Measurements from ENCODE around the gene ADIG.

Gene ADIG

GRCh38 chr20:38581013-38581412 is at the start of gene ADIG:
TSS of gene ADIG (plus strand) at chr20:38581197. CDS start at chr20:38581251, 54 bp downstream.
- Mint-ChIP-seq H3K27ac (no peak within 1 kb of the TSS), H3K9me3 (no peaks in the 10 kb centered on the region), H3K27me3 (peaks cover 12% of the 10 kb centered on the region), H3K36me3 (peaks cover 4% of the 10 kb centered on the region), H3K4me3 (no peak within 1 kb of the TSS), H3K4me1 (no peaks in the 10 kb centered on the region)
- CTCF ChIA-PET: no interaction called here
- DNase-seq: no peak

GRCh38 chr20:38534756-38535155 is 46.2 kb upstream of the ADIG start:
- CTCF ChIA-PET: no interaction called here
- H3K27ac Mint-ChIP-seq: peak overlapping the region; percentile 19
- peaks cover 52% of the 10 kb centered on the region for H3K36me3 Mint-ChIP-seq

GRCh38 chr20:38536310-38536709 is 44.7 kb upstream of the ADIG start:
- peaks cover 60% of the 10 kb centered on the region for H3K36me3 Mint-ChIP-seq
- H3K4me1 Mint-ChIP-seq: peaks cover 9% of the 10 kb centered on the region
- no peak overlapping the region for H3K4me3 Mint-ChIP-seq
- DNase-seq: no peak
- no peak overlapping the region for H3K27ac Mint-ChIP-seq
- no peaks in the 10 kb centered on the region for H3K9me3 Mint-ChIP-seq
- CTCF ChIA-PET: no interaction called here
- no peaks in the 10 kb centered on the region for H3K27me3 Mint-ChIP-seq

More at GRCh38 chr20:38534756-38535155, 46.2 kb upstream of the ADIG start:
- H3K9me3 Mint-ChIP-seq: no peaks in the 10 kb centered on the region
- H3K4me3 Mint-ChIP-seq: no peak overlapping the region
- H3K27me3 Mint-ChIP-seq: no peaks in the 10 kb centered on the region
- H3K4me1 Mint-ChIP-seq: peaks cover 9% of the 10 kb centered on the region
- no peak for DNase-seq

GRCh38 chr20:38537176-38537575 is 43.8 kb upstream of the ADIG start:
- Mint-ChIP-seq H3K9me3 (no peaks in the 10 kb centered on the region), H3K27me3 (no peaks in the 10 kb centered on the region), H3K27ac (peak overlapping the region; percentile 71), H3K4me3 (no peak overlapping the region), H3K4me1 (peaks cover 9% of the 10 kb centered on the region), H3K36me3 (peaks cover 65% of the 10 kb centered on the region)
- CTCF ChIA-PET: no interaction called here
- no peak for DNase-seq

- H3K4me3 Mint-ChIP-seq: no peak overlapping the region
- CTCF ChIA-PET: interaction anchor here (1.3 kb wide), 1 partner anchor 10 kb away, joined by 3 read pairs; no protein-coding TSS in a partner anchor
- no peak overlapping the region for H3K27ac Mint-ChIP-seq
- peaks cover 66% of the 10 kb centered on the region for H3K36me3 Mint-ChIP-seq
- DNase-seq: no peak
- no peaks in the 10 kb centered on the region for H3K9me3 Mint-ChIP-seq
- H3K27me3 Mint-ChIP-seq: no peaks in the 10 kb centered on the region
- peaks cover 9% of the 10 kb centered on the region for H3K4me1 Mint-ChIP-seq
Observed at GRCh38 chr20:38538789-38539188, 42.2 kb upstream of the ADIG start.

DNA sequence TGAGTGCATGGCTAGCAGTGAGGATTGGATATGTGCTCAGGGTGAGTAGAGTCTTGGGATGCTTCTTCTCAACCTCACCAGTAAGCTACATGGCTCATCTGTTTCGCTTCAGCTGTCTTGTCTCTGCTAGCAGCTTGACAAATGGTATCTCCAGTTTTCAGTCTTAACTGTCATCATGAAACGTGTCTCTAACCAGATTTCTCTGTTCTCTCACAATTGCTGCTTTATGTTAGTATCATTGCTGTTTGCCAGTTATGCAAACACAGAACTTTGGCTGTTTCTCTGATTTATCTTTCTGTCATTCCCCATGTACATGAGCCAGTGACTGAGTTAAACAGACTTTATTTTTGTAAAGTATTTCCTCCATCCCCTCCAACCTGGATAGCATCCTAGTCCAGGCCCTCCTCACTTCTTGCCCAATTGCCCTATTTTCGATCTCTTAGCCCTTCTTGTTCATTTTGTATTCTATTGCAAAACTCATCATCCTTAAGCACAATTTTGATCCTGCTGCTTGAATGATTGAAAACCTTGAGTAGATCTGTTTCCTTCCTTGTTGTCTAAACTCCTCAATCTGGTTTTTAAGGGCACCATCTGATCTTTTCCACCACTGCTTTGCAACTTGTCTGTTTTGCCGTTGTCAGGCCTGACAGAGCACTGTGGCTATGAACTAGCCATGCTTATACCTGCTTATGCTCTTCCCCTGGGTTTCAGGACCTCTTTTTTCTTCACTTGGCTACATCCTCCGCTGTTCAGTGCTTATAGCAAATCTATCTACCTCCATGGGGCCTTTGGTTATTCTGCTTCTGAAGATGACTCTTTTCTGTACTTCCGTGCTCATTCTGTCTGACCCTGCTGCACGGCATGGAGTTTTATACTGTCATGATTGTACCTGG is 37.7 kb upstream of the ADIG start:
- no peaks in the 10 kb centered on the region for H3K9me3 Mint-ChIP-seq
- DNase-seq: no peak
- H3K36me3 Mint-ChIP-seq: peaks cover 54% of the 10 kb centered on the region
- H3K27me3 Mint-ChIP-seq: no peaks in the 10 kb centered on the region
- H3K27ac Mint-ChIP-seq: no peak overlapping the region
- CTCF ChIA-PET: no interaction called here
- peaks cover 6% of the 10 kb centered on the region for H3K4me1 Mint-ChIP-seq
- H3K4me3 Mint-ChIP-seq: no peak overlapping the region

- peaks cover 54% of the 10 kb centered on the region for H3K36me3 Mint-ChIP-seq
- no peak for DNase-seq
- H3K4me3 Mint-ChIP-seq: no peak overlapping the region
- no peak overlapping the region for H3K27ac Mint-ChIP-seq
- no peaks in the 10 kb centered on the region for H3K9me3 Mint-ChIP-seq
- CTCF ChIA-PET: no interaction called here
- H3K27me3 Mint-ChIP-seq: no peaks in the 10 kb centered on the region
- H3K4me1 Mint-ChIP-seq: peaks cover 6% of the 10 kb centered on the region
Observed at GRCh38 chr20:38545771-38546170, 35.2 kb upstream of the ADIG start.

GRCh38 chr20:38547288-38548085 is 33.5 kb upstream of the ADIG start:
- CTCF ChIA-PET: interaction anchor here (0.6 to 1.0 kb wide), 2 partner anchors 8 to 128 kb away, joined by 3 read pairs; no protein-coding TSS in a partner anchor
- no peak for DNase-seq
- Mint-ChIP-seq H3K4me1 (peaks cover 6% of the 10 kb centered on the region), H3K4me3 (no peak overlapping the region), H3K9me3 (no peaks in the 10 kb centered on the region), H3K36me3 (peaks cover 39% of the 10 kb centered on the region), H3K27ac (no peak overlapping the region), H3K27me3 (no peaks in the 10 kb centered on the region)

- H3K9me3 Mint-ChIP-seq: no peaks in the 10 kb centered on the region
- DNase-seq: no peak
- CTCF ChIA-PET: interaction anchor here (1.0 kb wide), 1 partner anchor 9 kb away, joined by 3 read pairs; no protein-coding TSS in a partner anchor
- H3K27me3 Mint-ChIP-seq: no peaks in the 10 kb centered on the region
- no peak overlapping the region for H3K27ac Mint-ChIP-seq
- H3K36me3 Mint-ChIP-seq: peaks cover 34% of the 10 kb centered on the region
- peaks cover 6% of the 10 kb centered on the region for H3K4me1 Mint-ChIP-seq
- no peak overlapping the region for H3K4me3 Mint-ChIP-seq
Observed at GRCh38 chr20:38548356-38549083, 32.5 kb upstream of the ADIG start.

GRCh38 chr20:38550274-38550673 is 30.7 kb upstream of the ADIG start:
- CTCF ChIA-PET: interaction anchor here (1.3 kb wide), 1 partner anchor 9 kb away, joined by 5 read pairs; no protein-coding TSS in a partner anchor
- peaks cover 6% of the 10 kb centered on the region for H3K4me1 Mint-ChIP-seq
- H3K27ac Mint-ChIP-seq: no peak overlapping the region
- H3K27me3 Mint-ChIP-seq: no peaks in the 10 kb centered on the region
- H3K9me3 Mint-ChIP-seq: no peaks in the 10 kb centered on the region
- DNase-seq: no peak
- H3K36me3 Mint-ChIP-seq: peaks cover 42% of the 10 kb centered on the region
- no peak overlapping the region for H3K4me3 Mint-ChIP-seq

DNA sequence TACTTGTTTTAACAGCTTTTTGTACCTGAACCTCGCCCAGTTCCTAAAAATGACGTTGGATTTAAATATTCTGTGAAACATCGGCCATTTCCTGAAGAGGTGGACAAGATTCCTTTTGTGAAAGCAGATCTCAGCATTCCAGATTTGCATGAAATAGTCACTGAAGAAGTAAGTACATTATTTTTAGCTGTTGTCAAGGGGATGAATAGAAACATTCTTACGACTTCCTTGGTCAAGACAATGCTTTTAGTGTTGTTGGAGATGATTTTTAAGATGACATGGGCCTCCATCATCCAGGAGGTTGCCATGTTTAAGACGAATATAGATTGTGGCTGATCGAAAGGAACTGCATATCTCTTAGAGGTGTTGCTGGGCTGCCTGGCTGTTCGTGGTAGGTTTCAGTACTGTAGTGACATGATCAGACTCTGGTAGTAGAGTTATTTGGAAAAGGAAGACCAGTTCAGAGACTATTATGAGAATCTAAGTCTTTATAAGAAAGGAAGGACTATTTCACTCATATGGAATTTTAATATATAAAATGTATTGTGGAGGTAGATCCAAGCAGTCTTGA is 29.9 kb upstream of the ADIG start:
- peaks cover 6% of the 10 kb centered on the region for H3K4me1 Mint-ChIP-seq
- H3K27me3 Mint-ChIP-seq: no peaks in the 10 kb centered on the region
- H3K36me3 Mint-ChIP-seq: peaks cover 34% of the 10 kb centered on the region
- H3K27ac Mint-ChIP-seq: no peak overlapping the region
- CTCF ChIA-PET: interaction anchor here (1.3 kb wide), 1 partner anchor 9 kb away, joined by 5 read pairs; no protein-coding TSS in a partner anchor
- no peaks in the 10 kb centered on the region for H3K9me3 Mint-ChIP-seq
- DNase-seq: no peak
- H3K4me3 Mint-ChIP-seq: no peak overlapping the region

DNA sequence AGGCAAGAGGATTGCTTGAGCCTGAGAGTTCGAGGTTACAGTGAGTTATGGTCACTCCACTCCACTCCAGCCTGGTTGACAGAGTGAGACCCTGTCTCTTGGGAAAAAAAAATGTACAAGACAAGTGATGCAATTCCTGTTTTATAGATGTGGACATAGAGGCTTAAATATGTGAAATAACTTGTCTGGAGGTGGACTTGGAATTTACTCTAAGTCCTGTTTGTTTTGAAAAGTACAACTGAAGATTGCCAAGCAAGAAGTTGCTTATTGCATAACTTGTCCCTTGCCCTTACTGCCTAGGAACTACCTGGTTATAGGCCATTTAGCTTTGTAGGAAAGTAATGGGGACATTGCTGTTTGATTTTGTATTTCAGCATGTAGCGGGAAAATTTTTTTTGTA is 26.0 kb upstream of the ADIG start:
- H3K9me3 Mint-ChIP-seq: no peaks in the 10 kb centered on the region
- H3K27ac Mint-ChIP-seq: no peak overlapping the region
- CTCF ChIA-PET: no interaction called here
- H3K4me1 Mint-ChIP-seq: no peaks in the 10 kb centered on the region
- H3K36me3 Mint-ChIP-seq: peaks cover 35% of the 10 kb centered on the region
- H3K4me3 Mint-ChIP-seq: no peak overlapping the region
- no peak for DNase-seq
- no peaks in the 10 kb centered on the region for H3K27me3 Mint-ChIP-seq

GRCh38 chr20:38555395-38555794 is 25.6 kb upstream of the ADIG start:
- Mint-ChIP-seq H3K4me3 (no peak overlapping the region), H3K27me3 (no peaks in the 10 kb centered on the region), H3K9me3 (no peaks in the 10 kb centered on the region), H3K27ac (no peak overlapping the region), H3K4me1 (no peaks in the 10 kb centered on the region), H3K36me3 (peaks cover 35% of the 10 kb centered on the region)
- CTCF ChIA-PET: interaction anchor here (0.6 kb wide), 1 partner anchor 836 kb away, joined by 3 read pairs; no protein-coding TSS in a partner anchor
- no peak for DNase-seq

DNA sequence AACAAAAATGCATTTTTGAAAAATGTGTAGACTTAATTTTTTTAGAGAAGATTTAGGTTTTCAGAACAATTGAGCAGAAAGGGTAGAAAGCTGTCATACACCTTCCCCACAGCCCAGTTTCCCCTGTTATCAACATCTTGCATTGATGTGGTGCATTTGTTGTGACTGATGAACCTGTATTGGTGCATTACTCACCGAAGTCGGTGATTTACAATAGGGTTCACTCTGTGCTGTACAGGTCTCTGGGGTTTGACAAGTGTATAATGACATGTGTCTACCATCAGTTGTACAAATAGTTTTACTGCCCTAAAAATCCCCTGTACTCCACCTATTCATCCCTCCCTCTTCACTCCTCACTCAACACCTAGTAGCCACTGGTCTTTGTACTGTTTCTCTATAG is 23.8 kb upstream of the ADIG start:
- Mint-ChIP-seq H3K4me3 (no peak overlapping the region), H3K27me3 (no peaks in the 10 kb centered on the region), H3K36me3 (peaks cover 33% of the 10 kb centered on the region), H3K4me1 (no peaks in the 10 kb centered on the region), H3K9me3 (no peaks in the 10 kb centered on the region), H3K27ac (no peak overlapping the region)
- CTCF ChIA-PET: no interaction called here
- DNase-seq: no peak
